Prostate gland (tissue), 2 donors: Measurements from ENCODE around the gene KCNMB4.

ENCODE experiments used
- CTCF ChIP-seq, 4 experiments: fragments of 200-600 bp in 2 of 4; fragments of 450-650 bp in 2 of 4; sonication (generic) in 2 of 4; IDR thresholded peaks; 1 replicate in 3 of 4; 2 replicates in 1 of 4; pipeline ENCODE4 v1.5.1; 2016 to 2019; ENCODE audit warnings: antibody characterized with exemption in 4 of 4, mild to moderate bottlenecking in 2 of 4, moderate library complexity in 2 of 4
- POLR2A ChIP-seq: fragments of 450-650 bp; IDR thresholded peaks from one replicate; pipeline ENCODE4 v1.6.1; 2016; ENCODE audit warnings: antibody characterized with exemption, mild to moderate bottlenecking
- POLR2AphosphoS5 ChIP-seq: sonication (generic); formaldehyde crosslinking; IDR thresholded peaks from one replicate; pipeline ENCODE4 v1.6.1; 2017; ENCODE audit warnings: antibody characterized with exemption

DNA sequence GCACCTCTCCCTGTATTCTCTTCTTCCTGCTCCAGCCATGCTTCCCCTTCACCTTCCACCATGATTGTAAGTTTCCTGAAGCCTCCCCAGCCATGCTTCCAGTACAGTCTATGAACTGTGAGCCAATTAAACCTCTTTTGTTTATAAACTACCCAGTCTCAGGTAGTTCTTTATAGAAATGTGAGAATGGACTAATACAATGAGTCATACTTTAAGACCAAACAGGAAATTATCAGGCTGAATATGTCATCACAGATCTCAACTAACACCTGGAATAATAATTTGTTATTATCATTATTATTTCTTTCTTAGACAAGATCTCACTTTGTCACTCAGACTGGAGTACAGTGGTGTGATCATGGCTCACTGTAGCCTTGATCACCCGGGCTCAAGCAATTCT is 85.4 kb downstream of the KCNMB4 start:
- no peak for TF ChIP-seq CTCF (IDR thresholded peaks at IDR 0.05)
- TF ChIP-seq POLR2A: no peak
- no peak for TF ChIP-seq POLR2AphosphoS5
